HG02571 (cell line): ENCODE results near the gene ABCE1.

Experiments used
- ATAC-seq: cut with Tn5 transposase; IDR thresholded peaks from one replicate; pipeline ENCODE4 v1.9.1; 2021; ENCODE audit warnings: mild to moderate bottlenecking, moderate library complexity; ENCODE audit not compliant: unreplicated experiment

The ABCE1 gene

DNA sequence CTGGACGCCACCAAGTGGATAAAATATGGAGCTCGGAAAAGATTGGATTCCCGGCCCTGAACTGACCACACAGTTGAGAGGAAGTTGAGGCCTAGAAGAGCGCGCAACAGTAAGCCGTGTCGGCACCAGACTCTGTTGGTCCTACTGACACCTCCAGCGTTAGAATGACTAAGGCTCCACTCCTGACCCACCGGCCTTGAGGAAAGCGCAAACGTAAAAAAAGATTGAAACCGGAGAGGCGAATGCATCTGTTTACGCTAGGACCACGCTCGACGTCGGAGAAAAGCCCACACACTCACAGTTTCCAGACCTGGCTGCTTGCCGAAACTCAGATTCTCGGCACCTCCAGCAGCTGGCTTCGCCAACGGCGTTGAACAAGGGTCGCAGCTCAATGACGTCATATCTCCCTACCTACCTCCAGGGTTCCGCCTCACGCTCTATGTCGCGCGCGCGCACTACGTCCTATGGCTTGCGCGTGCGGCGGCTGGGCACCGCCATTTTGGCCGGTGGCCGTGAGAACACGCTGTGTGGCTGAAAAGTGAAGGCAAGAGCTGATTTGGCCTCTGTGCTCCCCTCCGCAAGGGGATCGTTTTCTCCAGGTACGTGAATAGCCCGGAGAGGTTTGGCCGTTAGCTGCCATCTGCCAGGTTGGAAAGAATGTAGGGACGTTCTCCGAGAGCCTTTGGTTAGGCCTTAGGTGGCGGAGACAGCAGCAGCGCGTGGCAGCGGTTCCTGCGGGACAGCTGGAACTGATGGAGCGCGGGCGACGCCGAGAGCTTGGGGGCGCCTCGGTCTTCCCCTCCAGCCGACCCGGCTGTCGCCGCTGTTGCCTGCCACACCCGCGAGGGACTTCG, at the start of gene ABCE1, which contains the start of gene ANAPC10:
ABCE1 (plus strand) TSS at position 491 of the 854 bp plus-strand sequence. CDS start 6,102 bp downstream, outside the sequence.
ANAPC10 (minus strand) TSS at position 376 of the 854 bp plus-strand sequence. CDS start 2,097 bp downstream, outside the sequence.
- ATAC-seq = peak; percentile 80

DNA sequence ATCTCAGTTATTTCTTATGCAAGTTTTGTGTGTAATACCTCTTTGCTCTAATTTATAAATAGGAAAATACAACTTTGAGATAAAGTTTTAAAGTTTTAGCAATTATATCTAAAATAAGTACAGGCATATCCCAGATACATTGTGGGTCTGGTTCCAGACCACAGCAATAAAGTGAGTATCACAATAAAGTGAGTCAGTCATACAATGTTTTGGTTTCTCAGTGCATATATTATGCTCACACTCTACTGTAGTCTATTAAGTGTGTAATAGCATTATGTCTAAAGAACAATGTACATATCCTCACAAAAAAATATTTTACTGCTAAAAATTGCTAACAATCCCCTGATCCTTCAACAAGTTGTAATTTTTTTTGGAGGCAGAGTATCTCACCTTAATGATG, 49.3 kb upstream of the ABCE1 start:
- ATAC-seq = no peak

DNA sequence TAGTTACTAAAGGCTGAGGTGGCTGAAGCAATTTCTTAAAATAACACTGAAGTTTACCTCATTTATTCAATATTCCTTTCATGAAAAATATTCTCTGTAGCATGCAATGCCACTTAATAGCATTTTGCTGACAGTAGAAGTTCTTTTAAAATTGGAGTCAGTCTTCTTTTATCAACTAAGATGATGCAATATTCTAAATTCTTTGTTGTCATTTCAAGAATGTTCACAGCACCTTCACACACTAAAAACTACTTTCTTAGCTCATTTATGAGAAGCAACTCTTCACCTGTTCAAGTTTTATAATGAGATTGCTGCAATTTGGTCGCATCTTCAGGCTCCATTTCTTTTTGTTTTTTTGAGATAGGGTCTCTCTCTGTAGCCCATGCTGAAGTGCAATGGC, 48.9 kb upstream of the ABCE1 start:
- no peak for ATAC-seq

DNA sequence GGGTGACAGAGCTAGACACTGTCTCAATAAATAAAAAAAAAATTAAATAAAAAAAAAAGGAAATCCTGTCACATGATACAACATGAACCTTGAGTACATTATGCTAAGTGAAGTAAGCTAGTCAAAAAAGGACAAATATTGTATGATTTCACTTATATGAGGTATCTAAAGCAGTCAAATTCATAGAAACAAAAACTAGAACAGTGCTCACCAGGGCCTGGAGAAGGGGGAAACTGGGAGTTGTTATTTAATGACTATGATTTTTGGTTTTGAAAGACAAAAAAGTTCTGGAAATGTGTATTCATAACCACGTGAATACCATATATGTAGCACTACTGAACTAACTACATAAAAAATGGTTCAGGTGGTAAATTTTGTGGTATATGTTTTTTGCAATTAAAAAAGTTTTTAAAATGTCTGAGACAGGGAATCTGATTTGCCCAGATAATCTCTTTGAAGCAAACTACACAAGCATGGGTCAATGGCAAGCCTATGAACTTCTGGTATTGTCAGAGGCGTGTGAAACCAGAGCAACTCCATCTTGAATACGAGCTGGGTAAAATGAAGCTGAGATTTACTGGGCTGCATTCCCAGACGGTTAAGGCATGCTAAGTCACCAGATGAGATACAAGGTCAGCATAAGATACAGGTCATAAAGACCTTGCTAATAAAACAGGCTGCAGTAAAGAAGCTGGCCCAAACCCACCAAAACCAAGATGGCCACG, 42.4 kb upstream of the ABCE1 start:
- ATAC-seq = no peak

DNA sequence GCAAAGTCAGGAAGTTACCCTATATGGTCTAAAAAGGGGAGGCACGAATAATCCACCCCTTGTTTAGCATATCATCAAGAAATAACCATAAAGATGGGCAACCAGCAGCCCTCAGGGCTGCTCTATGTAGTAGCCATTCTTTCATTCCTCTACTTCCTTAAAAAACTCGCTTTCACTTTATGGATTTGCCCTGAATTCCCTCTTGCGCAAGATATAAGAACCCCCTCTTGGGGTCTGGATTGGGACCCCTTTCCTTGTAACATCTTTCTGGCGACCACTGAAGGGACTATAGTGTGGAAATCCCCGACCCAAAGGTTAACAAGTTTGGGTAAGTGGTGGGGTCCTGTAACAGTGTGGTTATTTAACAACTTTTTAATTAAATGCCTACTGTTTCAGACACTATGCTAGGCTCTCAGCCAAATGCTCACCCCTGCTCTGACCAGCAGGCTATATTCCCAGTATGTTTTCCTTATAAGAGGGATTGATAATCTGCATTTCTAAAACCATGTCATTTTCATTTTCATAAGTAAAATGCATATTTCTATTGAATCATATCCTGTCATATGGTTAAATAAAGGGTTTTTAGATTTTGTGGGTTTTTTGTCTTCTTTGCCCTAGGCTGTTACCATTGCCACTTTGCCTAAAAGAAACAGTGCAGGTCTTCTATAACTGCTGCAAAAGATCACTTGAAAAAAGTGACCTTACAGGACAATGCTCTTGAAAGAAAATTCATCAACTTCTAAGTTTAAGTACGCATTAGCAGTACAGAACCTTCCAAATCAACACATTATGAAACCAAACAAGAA, 41.6 kb upstream of the ABCE1 start:
- ATAC-seq = no peak

- ATAC-seq = no peak
These were observed 39.9 kb upstream of the ABCE1 start for GRCh38 chr4:145058256-145058655.

- no peak for ATAC-seq
These were observed 36.7 kb upstream of the ABCE1 start for GRCh38 chr4:145061318-145061920.

- ATAC-seq = no peak
These were observed 32.0 kb upstream of the ABCE1 start for GRCh38 chr4:145066063-145066501.

- no peak for ATAC-seq
These were observed 28.8 kb upstream of the ABCE1 start for GRCh38 chr4:145069361-145069760.

DNA sequence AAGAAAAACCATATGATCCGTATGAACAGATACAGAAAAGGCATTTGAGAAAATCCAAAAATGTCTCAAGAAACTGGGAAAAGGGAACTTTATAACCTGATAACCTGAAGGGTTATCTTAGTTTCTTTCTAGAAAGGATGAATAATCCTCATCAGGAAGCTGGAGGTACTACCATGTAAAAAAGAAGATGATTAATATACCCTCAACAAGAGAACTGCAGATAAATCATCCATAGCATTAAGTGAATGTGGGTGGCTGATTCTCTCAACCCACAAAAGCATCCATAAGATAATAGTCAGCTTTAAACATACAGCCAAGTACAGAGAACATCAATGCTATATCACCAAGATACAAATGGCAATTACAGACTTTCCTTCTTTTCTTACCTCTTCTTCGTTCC, 26.6 kb upstream of the ABCE1 start:
- no peak for ATAC-seq

DNA sequence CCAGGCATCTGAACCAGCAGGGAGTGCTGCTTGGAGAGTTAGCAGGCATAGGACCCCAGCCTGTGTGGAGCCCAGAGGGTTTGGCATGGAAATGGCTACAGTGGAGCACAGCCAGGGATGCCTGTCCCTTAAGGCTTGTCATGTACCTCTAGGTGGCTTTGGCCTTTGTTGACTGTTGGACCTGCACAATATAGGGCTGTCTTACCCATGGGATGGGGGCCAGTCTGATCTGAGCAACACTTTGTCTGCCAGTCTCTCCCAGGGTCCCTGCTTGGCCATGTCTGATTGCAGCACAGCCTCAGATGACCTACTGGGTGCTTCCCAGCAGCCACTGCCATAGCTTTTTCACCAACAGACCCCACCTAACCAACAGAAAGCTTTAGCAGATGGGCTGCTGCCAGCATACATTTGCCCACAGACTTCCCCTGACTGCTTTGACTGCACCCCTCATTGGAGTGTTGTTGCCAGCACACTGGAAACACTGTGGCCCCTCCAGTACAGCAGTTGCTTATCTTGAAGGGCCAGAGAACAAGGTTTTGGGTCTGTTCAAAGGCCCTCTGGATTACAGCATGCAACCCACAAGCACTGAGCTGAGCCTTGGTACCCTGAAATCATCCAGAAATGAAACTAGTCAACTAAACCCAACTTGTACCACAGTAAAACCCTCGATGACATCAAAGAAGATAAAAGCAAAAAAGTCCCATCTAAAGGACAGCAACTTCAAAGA, 22.2 kb upstream of the ABCE1 start:
- no peak for ATAC-seq

GRCh38 chr4:145076469-145076855, 21.6 kb upstream of the ABCE1 start:
- ATAC-seq = no peak

DNA sequence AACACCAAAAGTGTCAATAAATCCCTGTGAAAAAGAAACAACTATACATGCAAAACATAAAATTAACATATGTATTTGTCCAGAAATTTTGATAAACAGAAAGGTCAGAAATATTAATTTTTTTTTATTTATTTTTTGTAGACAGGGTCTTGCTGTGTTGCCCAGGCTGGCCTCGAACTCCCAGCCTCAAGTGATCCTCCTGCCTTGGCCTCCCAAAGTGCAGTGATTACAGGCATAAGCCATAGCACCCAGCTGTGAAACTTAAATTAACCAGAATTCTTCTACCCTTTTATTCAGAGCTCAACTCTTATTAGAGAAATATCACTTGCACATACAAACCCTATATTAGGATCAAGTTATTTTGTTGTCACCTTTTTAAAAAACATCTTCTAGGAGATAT, 16.4 kb upstream of the ABCE1 start:
- ATAC-seq = no peak

GRCh38 chr4:145083891-145084605, 14.1 kb upstream of the ABCE1 start:
- ATAC-seq = no peak

- no peak for ATAC-seq
These were observed 7.7 kb upstream of the ABCE1 start for GRCh38 chr4:145090380-145090779.

- ATAC-seq = no peak
These were observed 4.5 kb upstream of the ABCE1 start for GRCh38 chr4:145093638-145094037.

- peak; percentile 6 for ATAC-seq
These were observed 735 bp upstream of the ABCE1 start for GRCh38 chr4:145097331-145097820.

- peak; percentile 19 for ATAC-seq
These were observed 545 bp downstream of the ABCE1 start for GRCh38 chr4:145098675-145099037.

- no peak for ATAC-seq
These were observed 1.5 kb downstream of the ABCE1 start for GRCh38 chr4:145099653-145100052.
